GM18873 (cell line): ENCODE measurements around the gene CSGALNACT2.

Experiments
- ATAC-seq: cut with Tn5 transposase; IDR thresholded peaks from one replicate; pipeline ENCODE4 v1.9.1; 2021; ENCODE audit warnings: mild to moderate bottlenecking, moderate library complexity, moderate number of reproducible peaks; ENCODE audit not compliant: unreplicated experiment, low FRiP score

CSGALNACT2 gene

GRCh38 chr10:43199088-43199683 is 60.9 kb downstream of the CSGALNACT2 start:
- ATAC-seq, result no peak

- no peak for ATAC-seq
These were observed 61.7 kb downstream of the CSGALNACT2 start for GRCh38 chr10:43199684-43200537.

GRCh38 chr10:43200538-43201390 is 62.5 kb downstream of the CSGALNACT2 start:
- ATAC-seq, result no peak

DNA sequence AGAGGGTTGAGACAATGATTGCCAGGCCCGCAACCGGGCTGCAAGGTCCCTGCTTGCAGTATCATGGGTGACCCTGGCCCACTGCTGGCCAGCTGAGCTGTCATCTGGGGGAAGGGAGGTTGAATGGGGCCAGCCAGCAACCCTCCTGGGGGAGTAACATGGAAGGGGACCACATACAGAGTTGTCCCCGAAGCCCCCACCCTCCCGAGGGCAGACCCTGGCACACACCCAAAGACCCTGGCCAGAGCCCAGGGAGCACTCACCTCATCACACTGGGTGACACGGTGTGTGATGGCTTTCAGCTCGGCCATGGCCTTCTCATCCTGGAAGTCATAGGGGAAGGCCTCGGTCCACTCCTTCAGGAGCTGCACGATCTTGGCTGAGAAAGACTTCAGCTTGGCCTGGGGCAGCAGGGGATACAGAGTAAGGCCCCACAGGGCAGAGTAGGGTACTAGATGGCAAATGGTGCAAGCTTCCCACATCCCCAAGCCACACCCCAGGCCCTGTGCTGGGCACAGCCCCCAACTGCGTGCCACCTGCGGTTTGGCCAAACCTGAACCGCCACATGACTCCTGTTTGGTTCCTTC is 63.4 kb downstream of the CSGALNACT2 start:
- ATAC-seq, result no peak

DNA sequence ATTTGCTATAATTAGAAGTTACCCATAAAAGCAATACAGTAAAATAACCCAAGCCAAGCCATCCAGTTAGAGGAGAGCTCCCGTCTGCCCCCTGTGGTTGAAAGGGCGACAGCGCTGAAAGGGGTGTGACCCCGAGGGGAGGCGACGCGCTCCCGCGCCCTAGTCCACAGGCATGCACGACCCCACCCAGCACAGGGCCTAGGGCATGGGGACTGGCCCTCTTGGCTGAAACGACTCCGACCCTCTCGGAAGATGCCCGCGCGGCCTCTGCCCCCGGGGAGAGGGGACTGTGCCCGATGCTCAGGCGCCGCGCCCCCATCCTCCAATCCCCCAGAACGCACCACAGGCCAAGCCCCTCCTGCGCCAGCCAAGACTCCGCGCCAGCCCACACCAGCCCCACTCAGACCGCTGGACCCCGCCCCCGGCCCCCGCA is 64.0 kb downstream of the CSGALNACT2 start:
- peak; percentile 50 for ATAC-seq

DNA sequence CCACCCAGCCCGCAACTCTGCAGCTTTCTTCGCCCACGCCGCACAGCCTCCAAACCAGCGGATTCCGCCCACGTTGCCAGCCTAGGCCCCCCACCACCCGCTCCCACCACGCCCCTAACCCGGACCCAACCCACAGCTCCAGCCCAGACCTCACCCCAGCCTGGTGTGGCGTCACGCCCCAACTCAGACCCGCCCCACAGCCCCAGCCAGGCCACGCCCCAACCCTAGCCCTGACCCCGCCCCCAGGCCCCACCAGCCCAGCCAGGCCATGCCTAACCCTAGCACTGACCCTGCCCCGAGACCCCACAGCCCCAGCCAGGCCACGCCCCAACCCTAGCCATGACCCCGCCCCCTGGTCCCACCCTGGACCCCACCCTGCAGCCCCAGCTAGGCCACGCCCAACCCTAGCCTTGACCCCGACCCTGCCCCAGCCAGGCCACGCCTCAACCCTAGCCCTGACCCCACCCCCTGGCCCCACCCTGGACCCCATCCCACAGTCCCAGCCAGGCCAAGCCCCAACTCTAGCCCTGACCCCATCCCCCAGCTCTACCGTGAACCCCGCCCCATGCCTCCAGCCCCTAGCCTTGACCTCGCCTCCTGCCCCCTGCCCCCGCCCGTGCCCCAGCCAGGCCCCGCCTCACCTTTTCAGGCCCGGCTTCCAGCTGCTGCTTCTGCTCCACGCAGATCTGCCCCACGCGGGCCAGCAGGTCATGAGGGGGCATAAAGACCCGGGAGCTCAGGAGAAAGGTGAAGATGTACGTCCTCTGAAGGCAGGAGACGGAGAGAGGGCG is 64.6 kb downstream of the CSGALNACT2 start:
- ATAC-seq, result no peak

- ATAC-seq, result no peak
These were observed 65.3 kb downstream of the CSGALNACT2 start for GRCh38 chr10:43203448-43204041.

DNA sequence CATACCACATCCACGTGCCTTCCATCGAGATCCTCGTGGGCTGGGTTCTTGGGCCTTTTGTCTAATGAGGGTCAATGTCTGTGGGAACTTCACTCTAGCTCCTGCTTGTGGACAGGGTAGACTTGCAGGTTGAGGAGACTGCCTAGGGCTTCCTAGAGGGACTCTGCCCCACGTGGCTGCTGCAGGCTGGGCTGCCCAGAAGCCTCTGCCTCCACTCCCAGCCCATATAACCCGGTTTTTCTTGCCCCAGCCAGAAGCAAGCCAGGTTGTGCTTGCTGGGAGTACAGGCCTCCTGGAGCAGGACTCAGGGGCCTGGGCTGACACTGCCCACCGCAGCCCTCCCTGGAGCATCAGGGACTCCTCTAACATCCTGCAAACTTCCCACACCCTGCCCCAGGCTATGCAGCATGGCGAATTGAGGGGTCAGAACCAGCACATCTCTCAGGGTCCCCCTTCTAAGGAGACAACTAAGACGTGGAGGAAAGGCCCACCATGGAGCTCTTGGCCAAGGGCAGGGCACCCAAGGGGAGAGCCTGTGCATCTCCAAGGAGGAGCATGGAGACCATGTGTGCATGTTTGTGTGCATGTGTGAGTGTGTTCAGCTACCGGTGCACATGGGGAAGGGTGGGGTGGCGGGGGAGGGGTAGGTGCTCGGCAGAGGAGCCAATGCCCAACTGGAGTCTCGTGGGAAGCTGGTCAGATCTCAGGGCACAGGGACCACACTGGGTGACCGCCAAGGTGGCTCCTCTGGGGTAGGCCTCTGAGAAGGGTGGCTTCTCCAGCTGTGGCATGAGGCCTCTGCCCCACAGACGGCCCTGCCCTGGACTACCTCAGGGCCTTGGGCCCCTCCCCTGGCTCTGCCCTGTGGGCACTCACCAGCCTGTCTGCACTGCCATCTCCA is 66.0 kb downstream of the CSGALNACT2 start:
- ATAC-seq, result no peak

DNA sequence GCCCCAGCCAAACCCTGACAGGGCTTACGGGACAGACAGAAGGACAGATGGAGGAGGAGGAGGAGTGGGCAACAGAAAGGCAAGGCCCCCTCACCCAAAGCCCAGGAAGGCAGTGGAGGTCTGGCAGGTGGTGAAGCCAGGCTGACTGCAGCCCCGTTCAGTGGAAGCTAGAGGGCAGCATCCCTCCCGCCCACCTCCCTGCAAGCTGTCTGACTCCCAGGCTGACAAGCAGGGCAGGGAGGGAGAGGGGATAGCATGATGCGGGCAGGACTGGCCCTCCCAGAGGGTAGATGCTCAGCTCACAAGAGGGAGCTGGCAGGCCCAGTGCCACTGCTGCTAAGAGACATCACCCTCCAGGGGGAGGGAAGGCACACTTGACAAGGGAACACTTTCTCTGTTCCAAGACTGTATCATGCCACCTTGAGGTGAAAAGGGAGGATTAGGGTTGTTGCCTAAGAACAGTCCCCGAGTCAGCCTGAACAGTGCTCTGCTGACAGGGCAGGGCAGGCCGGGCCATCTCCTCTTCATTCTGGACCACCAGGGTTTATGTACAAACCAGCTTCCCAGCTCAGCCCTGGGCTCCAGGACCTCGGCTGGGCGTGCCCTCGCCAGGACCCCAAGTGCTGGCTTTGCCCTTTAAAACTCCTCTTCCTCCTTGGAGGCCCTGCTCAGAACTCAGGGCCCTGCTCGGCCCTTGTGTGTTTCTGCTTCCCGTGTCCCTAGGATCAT is 66.9 kb downstream of the CSGALNACT2 start:
- peak; percentile 62 for ATAC-seq

GRCh38 chr10:43205681-43206390 is 67.6 kb downstream of the CSGALNACT2 start:
- no peak for ATAC-seq

- ATAC-seq, result no peak
These were observed 68.4 kb downstream of the CSGALNACT2 start for GRCh38 chr10:43206391-43207235.

DNA sequence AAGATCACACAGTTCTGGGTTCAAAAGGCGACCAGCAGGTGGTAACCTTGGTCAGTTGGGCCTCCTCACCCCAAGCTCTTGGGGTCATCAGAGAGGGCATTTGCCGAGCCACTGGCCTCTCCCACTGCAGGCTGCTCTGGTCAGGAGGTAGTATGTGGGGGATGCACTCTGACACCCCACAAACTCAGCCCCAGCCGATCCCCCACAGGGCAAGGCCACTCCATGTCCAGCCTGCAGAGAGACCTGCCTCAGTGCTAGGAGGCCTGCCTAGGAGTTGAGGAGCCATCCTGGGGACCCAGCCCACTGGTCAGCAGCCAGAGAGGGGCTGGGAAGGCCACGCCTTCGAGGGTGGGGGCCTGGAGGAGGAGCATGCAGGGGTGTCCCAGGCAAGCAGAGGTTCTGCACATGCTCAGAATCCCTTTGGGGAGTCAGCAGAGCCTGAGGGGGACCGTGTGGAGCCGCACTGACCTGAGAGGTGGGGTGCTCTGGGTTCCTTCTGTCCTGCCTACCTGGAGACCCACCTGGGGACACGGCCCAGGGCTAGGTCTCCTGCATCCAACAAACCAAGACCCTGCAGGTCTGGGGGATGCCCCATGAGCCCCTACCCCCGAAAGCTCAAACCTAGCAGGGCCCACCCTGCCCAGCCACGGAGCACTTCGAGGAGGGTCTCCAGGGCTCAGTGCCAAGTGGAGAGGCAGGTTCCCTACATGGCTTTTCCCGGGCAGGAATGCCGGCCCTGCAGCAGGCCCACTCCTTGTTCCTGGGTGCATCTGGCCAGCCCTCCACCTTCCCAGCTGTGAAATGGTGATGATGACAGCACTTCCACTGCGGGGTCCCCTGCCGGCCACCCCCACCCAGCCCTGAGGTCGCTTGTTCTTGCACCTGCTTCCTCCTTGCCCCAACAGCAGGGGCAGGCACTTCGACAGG is 70.2 kb downstream of the CSGALNACT2 start:
- no peak for ATAC-seq

DNA sequence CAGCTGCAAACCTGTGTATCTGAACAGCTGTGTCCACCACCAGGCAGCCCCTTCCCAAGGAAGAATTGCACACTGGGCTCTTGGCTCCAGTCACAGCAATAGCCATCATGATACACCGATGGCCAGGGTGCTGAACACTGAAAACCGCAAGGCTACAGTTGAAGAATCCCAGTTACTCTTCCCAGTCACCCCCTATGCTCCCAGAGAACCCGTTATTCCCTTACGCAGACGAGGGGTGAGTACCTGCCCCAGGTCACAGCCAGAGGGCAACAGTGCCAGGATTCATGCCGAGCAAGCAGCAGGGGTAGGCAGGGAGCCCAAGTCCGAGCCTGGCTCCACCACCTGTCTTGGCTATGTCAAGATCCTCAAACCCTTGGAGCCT is 70.8 kb downstream of the CSGALNACT2 start:
- no peak for ATAC-seq

GRCh38 chr10:43209651-43210141 is 71.5 kb downstream of the CSGALNACT2 start:
- no peak for ATAC-seq

DNA sequence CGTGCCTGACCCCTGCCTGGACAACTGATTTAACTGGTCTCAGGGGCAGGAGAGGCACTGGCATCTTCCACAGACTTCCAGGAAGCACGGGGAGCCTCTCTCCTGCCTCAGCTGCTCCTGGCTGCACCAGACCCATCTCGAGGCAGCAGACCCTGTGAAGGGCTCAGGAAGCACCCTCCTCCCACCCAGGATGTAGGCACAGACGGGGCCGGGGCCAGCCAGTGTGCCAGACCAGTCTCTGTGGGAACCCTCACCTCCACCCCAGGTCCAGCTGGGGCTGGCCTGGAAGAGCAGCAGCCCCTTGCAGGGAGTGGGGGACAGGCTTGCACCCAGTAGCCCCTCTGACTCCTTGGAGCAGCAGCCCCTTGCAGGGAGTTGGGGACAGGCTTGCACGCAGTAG is 72.3 kb downstream of the CSGALNACT2 start:
- ATAC-seq, result no peak
